Activated CD4-positive, alpha-beta T cell treated with anti-CD3 and anti-CD28 coated beads for 4 hours (primary cell): Measurements from ENCODE around the gene C6orf52.
A peak's percentile ranks its signal among the peaks of the same experiment; 100 is the strongest.
"Not testable (repeated sequence)": the region's sequence is repeated elsewhere in the genome, so short reads cannot be mapped to it uniquely, and the experiment has no call there.

Source experiments
- DNase-seq, 2 donors: peaks; one replicate each; pipeline ENCODE4 v3.0.0-alpha.2; 2020

Gene C6orf52

DNA sequence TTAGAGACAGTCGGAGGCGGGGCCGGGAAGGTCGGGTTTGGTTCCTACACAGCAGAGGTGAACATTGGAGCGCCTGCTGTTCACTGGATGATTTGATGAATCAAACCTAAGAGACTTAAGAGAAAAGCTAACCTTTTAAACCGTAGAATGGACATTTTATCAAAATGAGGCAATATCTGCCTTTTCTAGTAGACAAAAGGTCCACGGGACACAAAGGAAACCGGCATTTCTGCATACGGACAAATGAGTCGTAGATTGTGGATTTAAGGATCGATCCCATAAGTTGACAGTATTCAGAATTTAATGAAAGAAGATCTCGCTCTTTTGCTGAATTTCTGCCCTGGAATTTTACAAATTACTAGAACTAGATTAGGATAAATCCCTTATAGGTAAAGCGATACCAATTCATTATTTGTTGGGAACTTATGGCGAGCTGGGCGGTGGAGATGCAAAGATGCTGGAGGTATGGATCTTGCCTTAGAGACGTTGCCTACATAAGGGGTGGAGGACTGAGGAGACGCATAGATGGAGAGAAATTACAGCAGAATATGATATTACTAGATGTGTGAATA lies 756 bp upstream of the C6orf52 start:
- DNase-seq: no peak

DNA sequence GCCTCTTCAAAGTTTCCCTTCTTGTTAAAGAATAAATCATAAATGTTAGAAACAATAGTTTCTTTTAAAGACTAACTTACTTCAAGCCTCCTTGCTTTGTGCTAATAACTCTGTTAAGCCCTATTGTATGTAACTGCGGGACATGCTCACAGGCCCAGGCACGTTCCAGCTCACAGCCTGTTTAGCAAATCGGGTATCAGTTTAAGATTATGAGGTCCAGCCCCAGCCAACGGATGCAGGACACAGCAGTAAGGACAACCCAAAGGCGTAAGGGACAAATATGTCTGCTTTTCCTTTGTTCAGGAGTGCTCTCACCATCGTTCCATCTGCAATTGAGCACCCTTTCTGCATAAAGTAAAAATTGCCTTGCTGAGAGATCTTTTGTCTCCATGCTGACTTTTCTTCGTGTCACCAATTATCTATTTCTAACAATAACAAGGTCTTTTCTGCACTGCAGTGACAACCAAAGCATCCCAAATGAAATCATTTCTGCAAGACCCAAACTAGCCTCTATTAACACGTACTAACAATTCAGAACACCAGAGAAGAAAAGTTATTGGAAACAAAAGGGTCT lies 1.4 kb downstream of the C6orf52 start:
- no peak for DNase-seq

DNA sequence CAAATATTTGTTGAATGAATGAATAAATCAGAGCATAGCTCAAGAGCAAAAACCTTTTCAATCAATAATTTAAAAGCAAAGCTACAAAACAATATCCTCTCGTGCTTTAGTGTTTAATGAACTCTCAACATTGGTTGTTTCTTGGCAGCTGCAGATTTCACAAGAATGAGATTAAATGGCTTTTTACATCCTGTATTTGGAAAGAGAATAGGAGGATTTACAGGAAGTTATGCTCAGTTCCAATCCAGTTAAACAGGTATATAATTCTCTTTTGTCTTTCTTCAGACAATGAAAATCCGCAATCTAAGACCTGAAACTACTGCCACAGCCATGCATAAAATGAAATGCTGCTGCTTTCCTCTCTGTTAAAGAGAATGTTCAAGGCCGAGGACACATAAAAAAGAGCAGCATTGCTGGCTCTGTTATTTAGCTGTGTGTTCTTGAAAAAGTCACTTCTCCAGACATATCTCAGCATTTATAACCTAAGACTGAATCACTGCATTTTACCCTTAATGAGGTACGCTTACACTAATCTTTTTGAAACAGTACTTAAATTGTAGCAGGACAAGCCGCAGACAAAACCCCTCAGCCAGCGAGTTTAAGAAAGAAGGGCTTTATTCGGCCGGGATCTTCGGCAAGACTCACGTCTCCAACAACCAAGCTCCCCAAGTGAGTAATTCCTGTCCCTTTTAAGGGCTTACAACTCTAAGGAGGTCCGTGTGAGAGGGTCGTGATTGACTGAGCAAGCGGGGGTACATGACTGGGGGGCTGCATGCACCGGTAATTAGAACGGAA lies 3.6 kb downstream of the C6orf52 start:
- DNase-seq: no peak

DNA sequence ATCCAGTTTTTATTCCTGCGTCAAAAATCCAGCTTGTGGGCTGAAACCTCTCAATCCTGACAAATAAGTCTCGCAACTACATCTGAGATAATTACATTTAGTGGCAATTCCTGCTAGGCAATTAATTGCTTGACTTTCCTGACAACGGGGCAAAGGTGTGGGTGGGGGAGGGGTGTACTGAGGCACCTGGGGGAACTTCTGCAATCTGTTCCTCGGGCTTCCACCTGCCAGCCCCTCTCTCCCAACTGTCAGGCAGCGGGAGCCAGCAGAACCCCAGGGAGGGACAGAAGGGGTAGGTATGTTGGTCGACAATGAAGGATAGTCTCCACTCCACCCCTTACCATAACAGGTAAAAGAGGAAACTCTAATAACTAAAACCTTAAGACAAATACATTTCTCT lies 6.8 kb downstream of the C6orf52 start:
- DNase-seq: no peak

DNA sequence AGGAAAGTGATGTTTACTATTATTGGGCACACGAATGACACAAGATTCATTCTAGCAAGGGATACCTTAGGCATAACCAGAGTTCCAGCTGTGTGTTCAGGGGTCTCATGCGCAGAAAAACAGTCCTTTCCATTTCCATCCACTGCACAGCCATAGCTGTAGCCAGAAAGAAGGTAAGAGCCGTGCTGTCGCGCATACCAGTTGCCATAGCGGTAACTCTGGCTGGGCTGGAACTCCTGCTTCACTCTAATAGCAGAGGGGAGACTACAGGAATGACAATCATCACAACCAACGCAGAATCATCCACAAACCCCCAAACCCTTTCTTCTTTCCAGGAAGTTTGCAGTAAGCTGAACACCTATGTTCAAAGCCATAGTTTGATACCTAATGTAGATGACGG lies 7.5 kb downstream of the C6orf52 start:
- no peak for DNase-seq

DNA sequence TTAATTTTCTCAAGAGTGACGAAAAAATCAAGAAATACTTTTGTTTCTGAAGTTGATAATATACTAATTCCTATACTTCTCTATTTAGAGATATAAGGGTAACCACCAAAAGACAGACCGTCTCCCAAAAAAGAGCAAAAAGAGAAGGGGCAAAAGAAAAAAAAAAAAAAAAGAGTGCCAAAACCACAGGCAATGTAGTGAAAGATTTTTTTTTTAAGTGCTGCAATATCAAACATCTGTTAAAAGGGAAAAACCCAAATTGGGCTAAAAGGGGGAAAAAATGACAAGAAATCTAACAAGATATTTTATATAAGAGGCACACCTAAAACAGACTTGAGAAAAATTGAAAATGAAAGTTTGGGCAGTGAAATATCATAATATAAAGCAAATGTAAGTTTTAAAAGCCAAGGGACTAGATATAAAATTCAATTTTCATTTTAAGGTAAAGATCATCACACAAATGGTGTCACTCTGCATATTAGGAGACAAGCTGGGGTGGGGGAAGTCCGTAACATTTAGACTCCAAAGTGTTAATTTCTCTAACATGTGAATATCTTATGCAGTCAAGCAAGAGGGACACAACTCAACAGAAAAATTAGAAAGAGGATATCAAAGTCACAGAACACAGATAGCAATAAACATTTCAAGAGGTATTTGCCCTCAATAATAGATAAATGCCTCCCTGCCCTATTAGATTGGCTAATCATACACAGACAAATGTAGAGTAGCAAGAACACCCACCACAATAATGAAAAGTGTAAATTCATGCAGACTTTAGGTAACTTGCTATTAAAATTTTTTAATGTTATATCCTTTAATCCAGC lies 9.1 kb downstream of the C6orf52 start:
- no peak for DNase-seq

DNA sequence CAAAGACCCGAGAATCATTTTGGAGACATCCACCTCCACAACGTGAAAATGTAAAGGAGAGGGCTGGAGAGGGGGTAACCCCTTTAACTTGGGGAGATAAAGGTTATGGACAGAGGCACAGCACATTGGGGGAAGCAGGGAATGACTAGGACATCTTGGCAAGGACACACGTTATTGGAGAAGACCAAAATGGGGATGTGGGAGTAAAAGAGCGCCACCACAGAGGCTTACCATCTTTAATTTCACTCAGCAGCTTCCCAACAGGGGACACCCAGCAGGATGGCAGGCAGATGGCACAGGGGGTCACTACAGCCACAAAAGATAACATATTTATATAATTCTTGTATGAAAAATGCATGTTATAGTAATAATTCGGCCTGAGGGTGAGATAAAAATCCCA lies 9.8 kb downstream of the C6orf52 start:
- no peak for DNase-seq

DNA sequence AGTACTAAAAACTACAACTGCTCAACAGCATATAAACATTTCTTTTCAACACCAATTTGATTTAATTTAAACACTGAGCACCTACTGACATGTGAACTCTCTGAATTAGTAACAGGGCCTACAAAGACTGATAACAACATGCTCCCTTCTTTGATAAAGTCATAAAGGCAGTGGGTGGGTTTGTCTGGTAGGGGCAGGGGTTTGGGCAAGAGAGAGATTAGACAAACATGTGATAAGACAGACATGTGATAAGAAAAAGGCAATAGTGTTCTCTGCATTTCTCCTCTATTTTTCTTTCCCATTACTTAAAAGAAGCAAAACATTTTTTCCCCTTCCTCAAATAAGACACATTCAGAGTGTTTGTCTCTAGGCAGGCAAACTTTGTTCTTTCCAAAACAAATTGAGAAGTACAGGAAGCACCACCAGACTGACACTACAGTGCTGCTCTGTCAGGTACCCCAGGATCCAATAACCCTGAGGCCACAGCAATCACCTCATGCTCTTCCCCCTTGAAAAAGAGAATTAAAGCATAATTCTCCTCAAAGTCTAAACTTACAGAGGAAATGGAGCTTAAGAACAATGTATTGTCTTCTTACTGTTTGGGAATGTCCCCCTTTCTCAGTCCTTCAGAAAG lies 11.9 kb downstream of the C6orf52 start:
- DNase-seq: no peak

DNA sequence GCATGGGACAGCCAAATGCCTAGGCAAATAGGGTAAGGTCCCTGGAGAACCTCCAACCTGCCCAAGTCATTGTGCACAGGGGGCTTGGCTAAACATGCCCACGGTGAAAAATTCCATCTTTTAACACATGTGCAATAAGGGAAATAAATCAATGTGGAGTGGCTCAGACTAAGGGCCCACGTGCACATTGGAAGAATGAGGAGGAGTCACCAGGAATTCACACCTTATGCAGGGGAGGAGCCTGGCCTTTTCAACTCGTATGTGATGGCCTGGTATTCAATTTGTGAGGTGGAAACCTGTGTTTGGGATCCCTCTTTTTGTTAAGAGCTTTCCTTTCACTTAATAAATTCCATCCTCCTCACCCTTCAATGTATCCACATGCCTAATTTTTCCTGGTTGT lies 12.6 kb downstream of the C6orf52 start:
- DNase-seq: no peak

DNA sequence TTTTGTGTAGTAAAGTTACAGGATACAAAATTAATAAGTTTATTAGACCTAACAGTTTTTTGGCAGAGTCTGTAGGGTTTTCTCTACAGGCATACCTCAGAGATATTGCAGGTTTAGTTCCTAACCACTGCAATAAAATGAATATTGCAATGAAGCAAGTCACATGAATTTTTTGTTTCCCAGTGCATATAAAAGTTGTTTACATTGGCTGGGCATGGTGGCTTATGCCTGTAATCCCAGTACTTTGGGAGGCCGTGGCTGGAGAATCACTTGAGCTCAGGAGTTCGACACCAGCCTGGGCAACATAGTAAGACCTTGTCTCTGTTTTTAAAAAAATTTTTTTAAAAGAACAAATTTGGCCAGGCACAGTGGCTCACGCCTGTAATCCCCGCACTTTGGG lies 16.0 kb downstream of the C6orf52 start:
- no peak for DNase-seq

DNA sequence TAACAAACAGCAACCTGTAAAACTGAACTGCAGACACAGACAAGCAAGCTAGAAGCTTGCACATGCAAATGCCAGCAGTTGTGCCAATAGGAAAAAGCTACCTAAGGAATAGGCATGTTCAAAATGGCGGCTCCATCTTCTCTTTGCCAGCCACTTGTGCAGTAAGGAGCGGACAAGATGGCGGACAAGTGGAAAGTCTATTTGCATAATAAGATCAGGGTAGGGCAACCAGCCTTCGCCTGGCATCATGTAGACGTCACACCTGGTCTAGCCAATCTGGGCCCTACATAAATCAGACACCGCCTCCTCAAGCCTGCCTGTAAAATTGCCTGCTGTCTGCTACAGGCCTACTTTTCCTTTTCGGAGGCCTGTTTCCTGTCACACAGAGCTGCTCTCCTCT lies 18.0 kb downstream of the C6orf52 start:
- no peak for DNase-seq

DNA sequence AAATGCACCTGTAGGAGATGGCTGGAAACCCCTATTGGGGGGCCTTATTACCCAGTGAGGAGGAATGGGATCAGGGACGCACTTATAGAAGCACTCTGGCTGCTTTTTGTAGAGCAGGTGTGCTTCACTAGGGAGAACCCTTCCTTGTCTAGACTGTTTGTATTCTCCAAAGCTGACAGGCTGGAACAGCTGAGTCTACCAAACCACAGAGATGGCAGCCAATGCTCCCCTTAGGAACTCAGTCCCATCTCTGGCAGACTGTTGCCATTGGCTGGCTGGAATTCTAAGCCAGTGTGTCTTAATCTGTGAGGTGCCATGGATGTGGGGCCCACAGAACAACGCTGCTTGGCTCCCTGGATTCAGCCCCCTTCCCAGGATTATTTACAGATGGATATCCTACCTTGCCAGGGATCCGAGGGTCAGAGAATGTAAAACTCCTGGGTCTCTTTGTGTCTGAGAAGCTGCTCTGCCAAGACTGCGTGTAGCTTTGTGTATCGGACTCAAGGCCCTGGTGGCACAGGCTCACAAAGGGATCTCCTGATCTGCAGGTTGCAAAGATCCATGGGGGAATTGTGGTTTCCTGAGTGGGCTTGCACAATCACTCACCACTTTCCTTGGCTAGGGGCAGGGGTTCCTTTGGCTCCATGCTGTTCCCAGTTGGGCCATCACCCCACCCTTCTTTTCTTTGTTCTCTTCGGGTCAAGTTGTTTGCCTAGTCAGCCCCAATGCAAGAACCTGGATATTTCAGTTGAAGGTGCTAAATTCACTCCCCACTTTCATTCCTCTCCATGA lies 26.1 kb downstream of the C6orf52 start:
- no peak for DNase-seq

DNA sequence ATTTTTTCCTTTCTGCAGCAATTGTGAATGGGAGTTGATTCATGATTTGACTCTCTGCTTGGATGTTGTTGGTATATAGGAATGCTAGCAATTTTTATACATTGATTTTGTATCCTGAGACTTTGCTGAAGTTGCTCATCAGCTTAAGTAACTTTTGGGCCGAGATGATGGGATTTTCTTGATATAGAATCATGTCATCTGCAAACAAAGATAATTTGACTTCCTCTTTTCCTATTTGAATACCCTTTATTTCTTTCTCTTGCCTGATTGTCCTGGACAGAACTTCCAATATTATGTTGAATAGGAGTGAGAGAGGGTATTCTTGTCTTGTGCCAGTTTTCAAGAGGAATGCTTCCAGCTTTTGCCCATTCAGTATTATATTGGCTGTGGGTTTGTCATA lies 28.8 kb downstream of the C6orf52 start:
- not testable (repeated sequence) for DNase-seq

DNA sequence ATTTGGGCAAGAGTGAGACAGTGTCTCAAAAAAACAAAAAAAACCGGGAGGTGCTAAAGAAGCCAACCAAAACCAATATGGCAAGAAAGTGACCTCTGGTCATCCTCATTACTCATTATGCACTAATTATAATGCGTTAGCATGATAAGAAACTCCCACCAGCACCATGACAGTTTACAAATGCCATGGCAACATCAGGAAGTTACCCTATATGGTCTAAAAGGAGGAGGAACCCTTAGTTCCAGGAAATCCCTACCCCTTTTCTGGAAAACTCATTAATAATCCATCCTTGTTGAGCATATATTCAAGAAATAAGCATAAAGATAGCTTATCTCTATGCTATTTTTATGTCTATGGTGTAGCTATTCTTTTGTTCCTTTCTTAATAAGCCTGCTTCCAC lies 31.7 kb downstream of the C6orf52 start:
- DNase-seq: no peak

DNA sequence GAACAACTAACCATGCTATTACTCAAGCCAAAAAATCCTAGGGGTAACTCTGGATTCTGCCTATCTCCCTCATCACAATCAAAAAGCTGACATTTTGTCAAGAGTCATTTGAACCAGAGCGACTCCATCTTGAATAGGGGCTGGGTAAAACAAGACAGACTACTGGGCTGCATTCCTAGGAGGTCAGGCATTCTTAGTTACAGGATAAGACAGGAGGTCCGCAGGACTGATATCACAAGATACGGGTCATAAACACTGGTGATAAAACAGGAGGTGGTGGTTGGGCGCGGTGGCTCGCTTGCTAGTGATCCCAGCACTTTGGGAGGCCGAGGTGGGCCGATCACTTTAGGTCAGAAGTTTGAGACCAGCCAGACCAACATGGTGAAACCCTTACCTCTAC lies 32.2 kb downstream of the C6orf52 start:
- no peak for DNase-seq

DNA sequence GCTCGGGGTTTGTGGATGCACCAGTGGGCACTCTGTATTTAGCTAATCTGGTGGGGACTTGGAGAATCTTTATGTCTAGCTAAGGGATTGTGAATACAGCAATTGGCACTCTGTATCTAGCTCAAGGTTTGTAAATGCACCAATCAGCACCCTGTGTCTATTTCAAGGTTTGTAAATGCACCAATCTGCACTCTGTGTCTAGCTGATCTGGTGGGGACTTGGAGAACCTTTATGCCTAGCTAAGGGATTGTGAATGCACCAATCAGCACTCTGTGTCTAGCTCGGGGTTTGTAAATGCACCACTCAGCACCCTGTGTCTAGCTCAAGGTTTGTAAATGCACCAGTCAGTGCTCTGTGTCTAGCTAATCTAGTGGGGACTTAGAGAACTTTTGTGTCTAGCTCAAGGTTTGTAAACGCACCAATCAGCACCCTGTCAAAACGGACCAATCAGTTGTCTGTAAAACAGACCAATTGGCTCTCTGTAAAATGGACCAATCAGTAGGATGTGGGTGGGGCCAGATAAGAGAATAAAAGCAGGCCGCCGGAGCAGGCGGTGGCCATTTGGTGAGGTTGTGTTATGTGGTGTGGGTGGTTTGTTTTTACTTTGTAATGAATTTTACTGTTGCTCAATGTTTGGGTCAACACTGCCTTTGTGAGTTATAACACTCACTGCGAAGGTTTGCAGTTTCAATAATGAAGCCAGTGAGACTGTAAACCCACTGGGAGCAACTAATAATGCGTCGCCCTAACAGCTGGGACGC lies 33.8 kb downstream of the C6orf52 start:
- DNase-seq: not testable (repeated sequence)

DNA sequence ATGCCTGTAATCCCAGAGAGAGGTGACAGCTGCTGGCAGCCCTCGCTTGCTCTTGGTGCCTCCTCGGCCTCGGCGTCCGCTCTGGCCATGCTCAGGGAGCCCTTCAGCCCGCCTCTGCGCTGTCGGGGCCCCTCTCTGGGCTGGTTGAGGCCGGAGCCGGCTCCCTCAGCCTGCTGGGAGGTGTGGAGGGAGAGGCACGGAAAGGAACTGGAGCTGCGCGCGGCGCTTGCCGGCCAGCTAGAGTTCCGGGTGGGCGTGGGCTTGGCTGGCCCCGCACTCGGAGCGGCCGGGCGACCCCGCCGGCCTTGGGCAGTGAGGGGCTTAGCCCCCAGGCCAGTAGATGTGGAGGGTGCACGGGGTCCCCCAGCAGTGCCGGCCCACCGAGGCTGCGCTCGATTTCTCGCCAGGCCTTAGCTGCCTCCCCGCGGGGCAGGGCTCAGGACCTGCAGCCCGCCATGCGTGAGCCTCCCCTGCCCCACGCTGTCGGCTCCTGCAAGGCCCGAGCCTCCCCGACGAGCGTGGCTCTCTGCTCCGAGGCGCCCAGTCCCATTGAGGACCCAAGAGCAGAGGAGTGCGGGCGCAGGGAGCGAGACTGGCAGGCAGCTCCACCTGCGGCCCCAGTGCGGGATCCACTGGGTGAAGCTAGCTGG lies 34.6 kb downstream of the C6orf52 start:
- DNase-seq: no peak

DNA sequence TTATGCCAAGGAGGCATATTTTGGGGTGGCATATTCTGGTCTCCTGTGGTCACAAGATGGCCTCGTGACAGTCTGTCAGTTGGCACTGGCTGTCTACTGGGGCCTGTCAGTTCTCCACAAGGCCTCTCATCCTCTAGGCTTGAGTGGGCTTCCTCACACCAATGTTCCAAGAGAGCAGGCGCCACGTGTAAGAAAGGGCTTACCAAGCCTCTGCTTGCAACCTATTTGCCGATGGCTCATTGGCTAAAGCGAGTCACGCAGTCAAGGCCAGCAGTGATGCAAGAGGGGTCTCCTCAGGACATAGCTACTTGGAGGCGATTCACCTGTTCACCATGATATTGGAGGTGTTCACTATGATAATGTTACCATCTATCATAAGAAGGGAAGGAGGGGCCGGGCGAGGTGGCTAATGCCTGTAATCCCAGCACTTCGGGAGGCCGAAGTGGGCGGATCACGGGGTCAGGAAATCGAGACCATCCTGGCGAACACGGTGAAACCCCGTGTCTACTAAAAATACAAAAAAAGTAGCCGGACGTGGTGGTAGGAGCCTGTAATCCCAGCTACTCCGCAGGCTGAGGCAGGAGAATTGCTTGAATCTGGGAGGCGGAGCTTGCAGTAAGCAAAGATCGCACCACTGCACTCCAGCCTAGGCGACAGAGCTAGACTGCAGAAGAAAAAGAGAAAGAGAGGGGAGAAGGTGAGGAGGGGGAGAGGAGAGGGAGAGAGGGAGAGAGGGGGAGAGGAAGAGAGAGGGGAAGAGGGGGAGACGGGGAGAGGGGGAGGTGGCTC lies 35.3 kb downstream of the C6orf52 start:
- no peak for DNase-seq

DNA sequence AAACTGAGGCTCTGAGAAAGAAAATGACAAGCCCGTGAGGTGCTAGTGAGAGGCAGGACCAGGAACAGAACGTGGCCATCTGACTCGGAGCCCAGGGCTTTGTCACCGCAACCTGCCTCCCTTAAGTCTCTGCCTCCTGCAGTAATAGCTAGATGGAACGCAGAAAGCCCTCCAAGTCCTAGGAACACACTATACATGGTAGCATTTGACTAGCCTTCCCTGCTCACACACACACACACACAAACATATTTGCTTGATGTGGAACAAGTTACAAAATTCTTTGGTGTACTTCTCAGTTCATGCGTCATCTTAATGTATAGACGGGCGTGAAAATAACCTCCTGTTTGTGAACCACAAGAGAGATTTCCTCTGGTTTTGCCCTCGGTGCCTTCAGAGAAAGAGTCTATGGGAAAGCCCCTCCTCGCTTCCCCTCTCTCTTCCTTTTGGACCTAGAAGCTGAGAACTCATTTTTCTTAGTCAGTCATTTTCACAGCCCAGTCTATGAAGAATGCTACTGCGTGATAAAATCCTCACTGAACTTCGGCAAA lies 38.8 kb downstream of the C6orf52 start:
- DNase-seq: peak in 1 of 2 donors; percentile 2

DNA sequence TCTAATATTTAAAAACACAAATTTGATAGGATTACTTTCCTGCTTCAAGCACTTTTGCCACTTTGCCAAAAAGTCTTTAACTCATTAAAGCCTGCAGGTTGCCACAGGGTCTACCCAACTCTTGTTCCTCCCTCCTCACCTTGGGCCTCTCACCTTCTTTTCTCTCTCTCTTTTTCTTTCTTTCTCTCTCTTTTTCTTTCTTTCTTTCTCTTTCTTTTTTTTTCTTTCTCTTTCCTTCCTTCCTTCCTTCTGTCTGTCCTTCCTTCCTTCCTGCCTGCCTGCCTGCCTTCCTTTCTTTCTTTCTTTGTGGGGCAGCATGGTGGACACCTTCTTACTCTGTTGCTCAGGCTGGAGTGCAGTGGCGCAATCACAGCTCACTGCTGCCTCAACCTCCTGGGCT lies 50.2 kb downstream of the C6orf52 start:
- no peak for DNase-seq
